Glutamatergic neuron (in vitro differentiated cells): ENCODE data around the gene DNMT1. TPM values are rescaled to one million over a fixed set of nuclear protein-coding genes. Genes with fewer than 3 reads are reported as not detected.

Source experiments
- DNase-seq: peaks from one replicate; pipeline ENCODE4 v3.0.0; 2022
- H3K27ac Mint-ChIP-seq: one replicate; pipeline ENCODE4 v1.8.0; 2020; ENCODE audit warnings: mild to moderate bottlenecking, mixed read lengths, inconsistent platforms; ENCODE audit not compliant: unreplicated experiment
- H3K27me3 Mint-ChIP-seq: one replicate; pipeline ENCODE4 v1.8.0; 2020; ENCODE audit warnings: mild to moderate bottlenecking, moderate library complexity, mixed read lengths, inconsistent platforms; ENCODE audit not compliant: unreplicated experiment
- H3K36me3 Mint-ChIP-seq: one replicate; pipeline ENCODE4 v1.8.0; 2020; ENCODE audit warnings: mild to moderate bottlenecking, mixed read lengths, inconsistent platforms; ENCODE audit not compliant: unreplicated experiment
- H3K4me1 Mint-ChIP-seq: one replicate; pipeline ENCODE4 v1.8.0; 2020; ENCODE audit warnings: mild to moderate bottlenecking, low read depth, mixed read lengths, inconsistent platforms; ENCODE audit not compliant: unreplicated experiment
- H3K4me3 Mint-ChIP-seq: one replicate; pipeline ENCODE4 v1.8.0; 2020; ENCODE audit warnings: mild to moderate bottlenecking, mixed read lengths, inconsistent platforms; ENCODE audit not compliant: unreplicated experiment
- H3K9me3 Mint-ChIP-seq: one replicate; pipeline ENCODE4 v1.8.0; 2020; ENCODE audit warnings: mild to moderate bottlenecking, moderate library complexity, mixed read lengths, inconsistent platforms; ENCODE audit not compliant: unreplicated experiment
- total RNA-seq: library from RNA; stranded (reverse); fragmentation: NEBNext Ultra II Directional; extraction: Animal tissue kit (Norgen Biotek cat#: 25700); gene quantifications from one replicate; pipeline ENCODE4 v1.2.1, GENCODE V29; 2021; ENCODE audit not compliant: unreplicated experiment
- TF ChIP-seq, protein P1 (sequence below): fragments of 200-600 bp; sonication (generic); IDR thresholded peaks from one replicate; pipeline ENCODE4 v1.5.0; 2021; ENCODE audit not compliant: partially characterized antibody, unreplicated experiment

DNMT1 gene
- total RNA-seq, 1 donor from 2014 or later = 129 TPM

DNA sequence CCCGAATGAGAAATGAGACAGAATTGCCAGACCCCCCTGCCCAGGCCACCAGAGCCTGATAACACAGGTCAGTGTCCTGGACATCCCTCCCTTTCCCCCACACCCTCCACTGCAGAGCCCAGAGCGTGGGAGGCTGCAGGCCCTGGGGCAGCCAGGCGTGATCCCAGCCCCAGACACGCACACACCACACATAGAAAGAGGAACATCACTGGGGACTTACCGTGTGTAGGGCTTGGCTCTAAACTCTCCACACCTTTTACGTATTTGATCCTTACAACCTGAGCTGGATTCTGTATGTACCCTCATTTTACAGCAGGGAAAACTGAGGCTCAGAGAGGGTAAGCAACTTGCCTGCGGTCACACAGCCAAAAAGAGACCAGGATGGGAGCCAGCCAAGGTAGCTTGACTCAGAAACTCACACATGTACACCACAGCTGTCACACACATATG, 91.9 kb downstream of the DNMT1 start:
- H3K4me1 Mint-ChIP-seq = peaks cover 7% of the 10 kb centered on the region
- H3K27me3 Mint-ChIP-seq = peaks cover 14% of the 10 kb centered on the region
- H3K4me3 Mint-ChIP-seq = no peak overlapping the region
- TF ChIP-seq, protein P1, sequence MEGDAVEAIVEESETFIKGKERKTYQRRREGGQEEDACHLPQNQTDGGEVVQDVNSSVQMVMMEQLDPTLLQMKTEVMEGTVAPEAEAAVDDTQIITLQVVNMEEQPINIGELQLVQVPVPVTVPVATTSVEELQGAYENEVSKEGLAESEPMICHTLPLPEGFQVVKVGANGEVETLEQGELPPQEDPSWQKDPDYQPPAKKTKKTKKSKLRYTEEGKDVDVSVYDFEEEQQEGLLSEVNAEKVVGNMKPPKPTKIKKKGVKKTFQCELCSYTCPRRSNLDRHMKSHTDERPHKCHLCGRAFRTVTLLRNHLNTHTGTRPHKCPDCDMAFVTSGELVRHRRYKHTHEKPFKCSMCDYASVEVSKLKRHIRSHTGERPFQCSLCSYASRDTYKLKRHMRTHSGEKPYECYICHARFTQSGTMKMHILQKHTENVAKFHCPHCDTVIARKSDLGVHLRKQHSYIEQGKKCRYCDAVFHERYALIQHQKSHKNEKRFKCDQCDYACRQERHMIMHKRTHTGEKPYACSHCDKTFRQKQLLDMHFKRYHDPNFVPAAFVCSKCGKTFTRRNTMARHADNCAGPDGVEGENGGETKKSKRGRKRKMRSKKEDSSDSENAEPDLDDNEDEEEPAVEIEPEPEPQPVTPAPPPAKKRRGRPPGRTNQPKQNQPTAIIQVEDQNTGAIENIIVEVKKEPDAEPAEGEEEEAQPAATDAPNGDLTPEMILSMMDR = no peak
- no peak overlapping the region for H3K27ac Mint-ChIP-seq
- H3K36me3 Mint-ChIP-seq = no peaks in the 10 kb centered on the region
- peaks cover 10% of the 10 kb centered on the region for H3K9me3 Mint-ChIP-seq
- no peak for DNase-seq

DNA sequence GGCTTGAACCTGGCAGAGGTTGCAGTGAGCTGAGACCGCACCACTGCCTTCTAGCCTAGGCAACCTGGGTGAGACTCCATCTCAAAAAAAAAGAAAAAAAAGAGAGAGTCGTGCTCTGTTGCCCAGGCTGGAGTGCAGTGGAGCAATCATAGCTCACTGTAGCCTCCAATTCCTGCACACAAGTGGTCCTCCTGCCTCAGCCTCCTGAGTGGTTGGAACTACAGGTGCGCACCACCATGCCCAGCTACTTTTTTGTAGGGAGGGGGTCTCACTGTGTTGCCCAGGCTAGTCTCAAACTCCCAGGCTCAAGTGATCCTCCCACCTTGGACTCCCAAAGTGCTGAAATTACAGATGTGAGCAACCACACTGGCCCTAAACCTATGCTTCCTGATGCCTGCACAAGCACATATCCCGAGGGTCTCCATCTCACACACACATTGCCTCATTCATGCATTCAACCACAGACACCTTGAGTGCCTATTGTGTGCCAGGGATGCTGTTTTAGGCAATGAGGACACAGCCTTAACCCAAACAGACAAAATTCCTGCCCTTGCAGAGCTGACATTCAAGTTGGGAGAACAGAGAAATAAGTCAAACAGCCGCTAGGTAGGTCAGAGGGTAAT, 94.5 kb downstream of the DNMT1 start:
- Mint-ChIP-seq H3K4me1 (peaks cover 3% of the 10 kb centered on the region), H3K27ac (no peak overlapping the region), H3K36me3 (no peaks in the 10 kb centered on the region), H3K27me3 (peaks cover 14% of the 10 kb centered on the region), H3K4me3 (no peak overlapping the region), H3K9me3 (peaks cover 11% of the 10 kb centered on the region)
- TF ChIP-seq, protein P1 = no peak
- no peak for DNase-seq

DNA sequence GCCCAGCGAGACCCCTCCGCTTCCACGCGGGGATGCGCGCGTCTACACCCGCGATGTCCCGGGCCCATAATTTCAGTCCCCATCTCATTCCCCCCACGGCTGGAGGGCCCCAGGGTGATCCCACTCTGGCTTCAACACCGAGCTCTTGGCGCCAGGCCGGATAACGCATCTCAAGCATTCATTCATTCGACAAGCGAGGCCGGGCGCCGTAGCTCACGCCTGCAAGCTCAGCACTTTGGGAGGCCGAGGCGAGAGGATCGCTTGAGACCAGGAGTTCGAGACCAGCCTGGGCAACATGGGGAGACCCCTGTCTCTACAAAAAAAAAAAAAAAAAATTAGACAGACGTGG, 98.2 kb downstream of the DNMT1 start:
- Mint-ChIP-seq H3K36me3 (no peaks in the 10 kb centered on the region), H3K27ac (no peak overlapping the region), H3K27me3 (peaks cover 12% of the 10 kb centered on the region), H3K9me3 (peaks cover 14% of the 10 kb centered on the region), H3K4me1 (peaks cover 3% of the 10 kb centered on the region), H3K4me3 (no peak overlapping the region)
- no peak for DNase-seq
- TF ChIP-seq, protein P1 = no peak

DNA sequence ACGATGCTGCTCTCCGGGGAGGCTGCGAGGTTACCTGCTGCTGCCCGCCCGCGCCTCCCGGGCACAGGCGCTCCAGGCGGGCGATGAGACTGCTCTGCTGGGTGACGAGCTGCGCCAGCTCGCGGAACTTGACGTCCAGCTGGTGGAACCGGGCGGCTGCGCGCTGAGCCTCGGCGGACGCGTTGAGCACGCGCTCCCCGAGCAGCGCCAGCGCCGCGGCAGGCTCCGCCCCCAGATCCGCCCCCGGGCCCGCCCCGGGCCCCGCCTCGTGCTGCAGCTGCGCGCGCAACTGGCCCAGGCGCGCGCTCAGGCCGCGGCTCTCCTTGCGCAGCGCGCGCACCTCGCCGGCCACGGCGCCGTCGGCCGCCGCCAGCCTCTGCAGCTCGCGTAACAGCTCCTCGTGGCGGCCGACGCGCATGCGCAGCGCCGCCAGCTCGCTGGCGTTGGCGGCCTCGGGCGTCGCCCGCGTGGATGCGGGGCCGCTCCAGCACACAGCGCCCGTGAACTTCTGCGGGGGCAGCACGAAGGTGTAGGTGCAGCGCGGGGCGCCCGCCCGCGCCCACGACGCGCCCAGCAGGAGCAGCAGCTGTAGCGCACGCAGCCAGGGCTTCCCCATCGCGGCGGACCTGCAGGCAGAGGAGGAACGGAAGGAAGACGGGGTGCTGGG, 98.7 kb downstream of the DNMT1 start:
- TF ChIP-seq, protein P1 = no peak
- Mint-ChIP-seq H3K27me3 (peaks cover 12% of the 10 kb centered on the region), H3K4me1 (peaks cover 3% of the 10 kb centered on the region), H3K27ac (no peak overlapping the region), H3K4me3 (no peak overlapping the region), H3K9me3 (peaks cover 14% of the 10 kb centered on the region), H3K36me3 (no peaks in the 10 kb centered on the region)
- peak; percentile 88 for DNase-seq

DNA sequence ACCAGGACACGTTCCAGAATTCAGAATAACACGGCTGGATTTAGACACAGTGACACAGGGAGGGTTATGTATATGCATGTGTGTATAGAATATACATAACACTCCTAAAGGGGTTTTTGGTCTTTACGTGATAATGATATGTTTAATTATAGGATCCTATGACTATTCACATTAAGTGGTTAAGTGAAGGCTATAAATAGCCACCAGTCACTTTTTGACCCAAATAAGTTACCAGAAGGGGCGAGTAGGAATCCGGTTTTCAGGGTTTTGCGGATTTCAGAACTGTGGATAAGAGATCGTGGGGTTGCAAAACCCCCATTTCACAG, 99.2 kb downstream of the DNMT1 start:
- H3K4me1 Mint-ChIP-seq = peaks cover 3% of the 10 kb centered on the region
- peaks cover 17% of the 10 kb centered on the region for H3K9me3 Mint-ChIP-seq
- H3K4me3 Mint-ChIP-seq = peak overlapping the region; percentile 71
- no peak overlapping the region for H3K27ac Mint-ChIP-seq
- TF ChIP-seq, protein P1 = no peak
- DNase-seq = no peak
- peaks cover 12% of the 10 kb centered on the region for H3K27me3 Mint-ChIP-seq
- H3K36me3 Mint-ChIP-seq = no peaks in the 10 kb centered on the region
